HepG2 (cell line): ENCODE results near the gene MYOM1. TPM values are rescaled to one million over a fixed set of nuclear protein-coding genes. Genes with fewer than 3 reads are reported as not detected.

Experiments used
- BCL3 ChIP-seq: sonication (generic); formaldehyde crosslinking; IDR thresholded peaks from 2 replicates; pipeline ENCODE4 v1.5.1; 2020; ENCODE audit warnings: mild to moderate bottlenecking, missing genetic modification reagents, moderate library complexity
- CAMTA2 ChIP-seq: sonication (generic); formaldehyde crosslinking; IDR thresholded peaks from 2 replicates; pipeline ENCODE4 v1.4.0; 2020; ENCODE audit warnings: mild to moderate bottlenecking, missing genetic modification reagents, borderline replicate concordance
- CSRNP1 ChIP-seq: sonication (generic); formaldehyde crosslinking; IDR thresholded peaks from 2 replicates; pipeline ENCODE4 v1.8.1; 2023; ENCODE audit warnings: mild to moderate bottlenecking, missing genetic modification reagents
- DBP ChIP-seq: sonication (generic); formaldehyde crosslinking; IDR thresholded peaks from 2 replicates; pipeline ENCODE4 v1.4.0; 2020; ENCODE audit warnings: missing genetic modification reagents; ENCODE audit errors: not compliant biosample characterization
- DNMT1 ChIP-seq: sonication (generic); formaldehyde crosslinking; IDR thresholded peaks from 2 replicates; pipeline ENCODE4 v1.5.1; 2020; ENCODE audit warnings: mild to moderate bottlenecking, missing genetic modification reagents
- EEA1 ChIP-seq: sonication (generic); formaldehyde crosslinking; IDR thresholded peaks from 2 replicates; pipeline ENCODE4 v1.5.1; 2020; ENCODE audit warnings: mild to moderate bottlenecking, missing genetic modification reagents, borderline replicate concordance
- EHMT2 ChIP-seq: fragments of 200-600 bp; sonication (generic); IDR thresholded peaks from 2 replicates; pipeline ENCODE4 v1.7.0; 2017; ENCODE audit warnings: antibody characterized with exemption, low read depth, low read length, borderline replicate concordance
- NFE2L1 ChIP-seq: sonication (generic); formaldehyde crosslinking; IDR thresholded peaks from 2 replicates; pipeline ENCODE4 v1.4.0; 2020; ENCODE audit warnings: missing genetic modification reagents, mild to moderate bottlenecking, borderline replicate concordance
- PHF21A ChIP-seq: sonication (generic); formaldehyde crosslinking; IDR thresholded peaks from 2 replicates; pipeline ENCODE4 v1.5.0; 2020; ENCODE audit warnings: mild to moderate bottlenecking, missing genetic modification reagents
- POLR2A ChIP-seq, 2 experiments: IDR thresholded peaks; 2 replicates each; pipeline ENCODE4 v1.6.1; 2011; ENCODE audit warnings: low read depth in 2 of 2, low read length in 2 of 2, mild to moderate bottlenecking in 1 of 2, moderate library complexity in 1 of 2; ENCODE audit not compliant: insufficient read depth in 1 of 2
- TBL1XR1 ChIP-seq: fragments of 150-350 bp; IDR thresholded peaks from 2 replicates; pipeline ENCODE4 v1.6.1; 2014; ENCODE audit warnings: borderline replicate concordance, low read length; ENCODE audit not compliant: partially characterized antibody
- TBX3 ChIP-seq: fragments of 450-650 bp; IDR thresholded peaks from 2 replicates; pipeline ENCODE4 v1.6.1; 2017; ENCODE audit warnings: antibody characterized with exemption, mild to moderate bottlenecking, inconsistent platforms, borderline replicate concordance
- ZBED4 ChIP-seq: sonication (generic); formaldehyde crosslinking; IDR thresholded peaks from 2 replicates; pipeline ENCODE4 v1.4.0; 2020; ENCODE audit warnings: missing genetic modification reagents, borderline replicate concordance
- ZBTB7B ChIP-seq: sonication (generic); formaldehyde crosslinking; IDR thresholded peaks from 2 replicates; pipeline ENCODE4 v1.4.0; 2020; ENCODE audit warnings: missing genetic modification reagents
- ZFYVE20 ChIP-seq: sonication (generic); formaldehyde crosslinking; IDR thresholded peaks from 2 replicates; pipeline ENCODE4 v1.8.0; 2023; ENCODE audit warnings: low read depth, mild to moderate bottlenecking, moderate library complexity, missing genetic modification reagents, borderline replicate concordance
- ZIK1 ChIP-seq: sonication (generic); formaldehyde crosslinking; IDR thresholded peaks from 2 replicates; pipeline ENCODE4 v1.5.0; 2020; ENCODE audit warnings: mild to moderate bottlenecking, low read depth, missing genetic modification reagents, borderline replicate concordance
- ZMYM4 ChIP-seq: sonication (generic); formaldehyde crosslinking; IDR thresholded peaks from 2 replicates; pipeline ENCODE4 v1.8.1; 2023; ENCODE audit warnings: mild to moderate bottlenecking, missing genetic modification reagents
- ZNF101 ChIP-seq: sonication (generic); formaldehyde crosslinking; IDR thresholded peaks from 2 replicates; pipeline ENCODE4 v1.4.0; 2020; ENCODE audit warnings: mild to moderate bottlenecking, low read depth, missing genetic modification reagents, borderline replicate concordance
- ZNF275 ChIP-seq: sonication (generic); formaldehyde crosslinking; IDR thresholded peaks from 2 replicates; pipeline ENCODE4 v1.8.0; 2022; ENCODE audit warnings: missing genetic modification reagents, mild to moderate bottlenecking, inconsistent platforms, borderline replicate concordance
- ZNF660 ChIP-seq: sonication (generic); formaldehyde crosslinking; IDR thresholded peaks from 2 replicates; pipeline ENCODE4 v1.5.1; 2020; ENCODE audit warnings: mild to moderate bottlenecking, low read depth, missing genetic modification reagents, borderline replicate concordance
- polyA plus RNA-seq, 8 experiments: library from polyadenylated mRNA; depleted of rRNA in 3 of 8; stranded (reverse) in 7 of 8; unstranded in 1 of 8; fragments of >200 nt; fragmentation: Illumina TruSeq in 4 of 8; extraction: Trizol in 4 of 8; gene quantifications; 2 replicates each; pipeline versions ENCODE4 v1.2.1 to v1.2.3, GENCODE V29; 2011 to 2016; ENCODE audit warnings: low read depth in 4 of 8, missing spikeins in 1 of 8, mixed read lengths in 1 of 8; ENCODE audit not compliant: insufficient read depth in 1 of 8
- total RNA-seq, 5 experiments: library from RNA; depleted of rRNA; stranded (reverse); fragments of >200 nt; fragmentation: Illumina TruSeq; extraction: Trizol; gene quantifications; 2 replicates each; pipeline ENCODE4 v1.2.3, GENCODE V29; 2016; ENCODE audit warnings: low read depth in 1 of 5

MYOM1 gene
- total and polyA plus RNA-seq, 2 of the 13 experiments (the other 11 are each of a cell fraction or from before 2014, with no cell fraction given) = 0.46 to 0.98 TPM

- TF ChIP-seq BCL3 (CRISPR knock-in tag) = no peak
- peak; percentile 93 for TF ChIP-seq PHF21A (CRISPR knock-in tag)
- TF ChIP-seq ZNF275 (CRISPR knock-in tag) = no peak
- peak; percentile 78 for TF ChIP-seq ZBTB7B (CRISPR knock-in tag)
- no peak for TF ChIP-seq ZNF101
- TF ChIP-seq ZBED4 (CRISPR knock-in tag) = peak; percentile 54; the same call in 1 of the 2 replicates
- TF ChIP-seq TBX3 = peak; percentile 95
- TF ChIP-seq DNMT1 (CRISPR knock-in tag) = no peak
- TF ChIP-seq NFE2L1 = no peak
- TF ChIP-seq POLR2A (IDR thresholded peaks at IDR 0.05; ENCODE audit: insufficient read depth in 1 of 2, low read depth in 2 of 2, low read length in 2 of 2) = no peak
- TF ChIP-seq ZFYVE20 (CRISPR knock-in tag) = no peak
- TF ChIP-seq CAMTA2 = no peak
- no peak for TF ChIP-seq DBP (CRISPR knock-in tag)
- TF ChIP-seq CSRNP1 (CRISPR knock-in tag) = peak; percentile 86
- peak; percentile 98 for TF ChIP-seq TBL1XR1
- TF ChIP-seq EHMT2 = no peak
- TF ChIP-seq ZNF660 (CRISPR knock-in tag) = no peak
- no peak for TF ChIP-seq EEA1 (CRISPR knock-in tag)
- no peak for TF ChIP-seq ZIK1 (CRISPR knock-in tag)
- TF ChIP-seq ZMYM4 (CRISPR knock-in tag) = peak; percentile 87
Measured at GRCh38 chr18:3051718-3052410, 167.9 kb downstream of the MYOM1 start (continued).
